GM19043 (cell line): ENCODE results near the gene IL16.
"Not testable (repeated sequence)": the region's sequence is repeated elsewhere in the genome, so short reads cannot be mapped to it uniquely, and the experiment has no call there.

ENCODE experiments used
- ATAC-seq: cut with Tn5 transposase; IDR thresholded peaks from one replicate; pipeline ENCODE4 v1.9.1; 2021; ENCODE audit warnings: low read depth; ENCODE audit not compliant: unreplicated experiment

The IL16 gene

DNA sequence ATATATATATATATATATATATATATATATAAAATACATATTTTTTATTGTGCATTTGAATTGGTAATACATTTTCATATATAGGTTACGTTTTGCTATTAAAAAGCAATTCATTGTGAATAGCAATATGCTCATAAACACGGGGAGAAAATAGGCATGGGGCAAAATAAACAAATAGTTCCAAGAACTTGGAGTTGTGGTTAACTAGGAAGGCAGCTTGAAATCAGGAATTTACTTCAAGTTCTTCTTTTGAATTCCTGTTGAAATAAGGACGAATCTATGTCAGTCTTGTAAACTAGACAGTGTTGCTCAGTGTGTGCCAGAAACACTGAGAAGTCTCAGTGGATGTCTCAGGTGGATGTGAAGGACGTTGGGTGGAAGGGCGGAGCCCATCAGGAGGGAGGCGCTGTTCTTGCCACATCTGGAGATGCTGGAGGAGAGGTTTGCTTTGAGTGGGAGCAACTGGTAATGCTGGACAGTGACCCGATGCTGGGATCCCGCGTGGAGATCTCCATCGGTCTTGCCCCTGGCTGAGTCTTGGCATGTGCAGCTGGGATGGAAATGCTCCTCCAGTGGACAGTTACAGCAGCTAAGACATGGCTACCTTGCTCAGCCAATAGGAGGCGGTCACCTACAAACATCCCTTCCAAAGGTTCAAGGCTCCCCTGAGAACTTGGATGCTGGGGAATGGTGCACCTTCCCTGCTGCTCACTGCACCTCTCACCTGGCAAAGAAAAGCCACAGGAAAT is 2.5 kb downstream of the IL16 start:
- no peak for ATAC-seq

DNA sequence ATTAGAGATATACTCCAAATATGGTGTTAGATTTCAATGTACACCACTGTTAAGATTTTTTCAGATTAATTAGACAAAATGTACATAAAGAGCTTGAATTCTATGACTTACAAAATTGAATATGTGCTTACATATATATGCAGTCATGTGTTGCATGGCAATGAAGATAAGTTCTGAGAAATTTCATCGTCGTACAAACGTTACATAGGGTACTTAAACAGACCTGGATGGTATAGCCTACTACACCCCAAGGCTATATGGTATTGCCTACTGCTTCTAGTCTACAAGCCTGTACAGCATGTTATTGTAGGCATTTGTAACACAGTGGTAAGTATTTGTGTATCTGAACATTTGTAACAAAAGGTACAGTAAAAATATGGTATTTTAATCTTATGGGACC is 9.3 kb downstream of the IL16 start:
- no peak for ATAC-seq

GRCh38 chr15:81207987-81208386 is 11.3 kb downstream of the IL16 start:
- not testable (repeated sequence) for ATAC-seq

- ATAC-seq = no peak
Measured at GRCh38 chr15:81209635-81210034, 13.0 kb downstream of the IL16 start.

- ATAC-seq = no peak
Measured at GRCh38 chr15:81211376-81211775, 14.7 kb downstream of the IL16 start.

DNA sequence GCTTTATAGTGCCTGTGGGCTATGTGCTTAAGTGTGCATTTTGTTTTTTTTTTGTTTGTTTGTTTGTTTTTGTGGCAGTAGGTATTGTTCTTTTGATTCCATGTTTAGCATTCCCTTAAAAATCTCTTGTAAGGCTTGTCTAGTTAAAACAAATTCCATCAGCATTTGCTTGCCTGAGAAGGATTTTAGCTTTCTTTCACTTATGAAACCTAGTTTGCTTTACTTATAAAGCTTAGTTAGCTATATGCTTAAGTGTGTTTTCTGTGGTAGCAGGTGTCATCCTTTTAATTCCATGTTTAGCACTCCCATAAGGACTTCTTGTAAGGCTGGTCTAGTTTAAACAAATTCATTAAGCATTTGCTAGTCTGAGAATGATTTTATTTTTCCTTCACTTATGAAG is 17.3 kb downstream of the IL16 start:
- no peak for ATAC-seq

DNA sequence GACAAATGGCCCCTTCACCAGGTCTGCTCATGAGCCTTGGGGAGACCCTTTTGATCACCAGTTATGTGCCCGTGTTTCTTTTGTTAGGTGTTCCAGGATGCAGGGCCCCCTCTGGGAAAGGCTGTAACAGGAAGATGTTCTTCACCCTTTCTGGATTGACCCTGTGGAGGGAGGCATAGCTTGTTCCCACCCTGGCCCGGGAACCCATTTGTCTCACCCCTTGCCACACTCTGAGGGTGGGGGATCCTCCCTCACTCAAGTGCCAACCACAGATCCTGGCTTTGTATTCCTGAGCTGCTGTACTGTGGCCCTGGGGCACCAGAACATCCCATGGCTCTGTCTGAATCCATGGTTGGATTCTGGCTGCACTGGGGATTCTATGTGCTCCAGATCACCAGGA is 18.9 kb downstream of the IL16 start:
- no peak for ATAC-seq

GRCh38 chr15:81215983-81216382 is 19.3 kb downstream of the IL16 start:
- ATAC-seq = no peak

- ATAC-seq = no peak
Measured at GRCh38 chr15:81216422-81216821, 19.7 kb downstream of the IL16 start.

DNA sequence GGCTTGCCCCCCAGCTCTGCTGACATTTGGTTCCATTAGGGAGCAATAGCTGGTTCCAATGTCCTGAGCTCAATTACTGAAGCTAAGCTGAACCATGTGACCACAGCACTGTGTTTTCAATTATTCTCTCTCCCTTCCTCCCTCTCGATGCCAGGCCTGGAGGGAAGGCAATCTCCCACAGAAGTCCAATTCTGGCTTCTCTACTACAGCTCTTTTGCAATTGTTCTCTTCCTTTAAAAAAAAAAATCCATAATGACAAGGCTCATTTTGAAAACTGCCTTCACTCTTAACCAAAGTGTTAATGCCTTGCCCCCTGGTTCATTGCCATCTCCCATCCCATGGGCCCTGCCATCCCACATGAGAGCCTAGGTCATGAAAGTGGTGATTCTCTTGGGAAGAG is 24.8 kb downstream of the IL16 start:
- ATAC-seq = no peak

- ATAC-seq = no peak
Measured at GRCh38 chr15:81222007-81222406, 25.3 kb downstream of the IL16 start.

DNA sequence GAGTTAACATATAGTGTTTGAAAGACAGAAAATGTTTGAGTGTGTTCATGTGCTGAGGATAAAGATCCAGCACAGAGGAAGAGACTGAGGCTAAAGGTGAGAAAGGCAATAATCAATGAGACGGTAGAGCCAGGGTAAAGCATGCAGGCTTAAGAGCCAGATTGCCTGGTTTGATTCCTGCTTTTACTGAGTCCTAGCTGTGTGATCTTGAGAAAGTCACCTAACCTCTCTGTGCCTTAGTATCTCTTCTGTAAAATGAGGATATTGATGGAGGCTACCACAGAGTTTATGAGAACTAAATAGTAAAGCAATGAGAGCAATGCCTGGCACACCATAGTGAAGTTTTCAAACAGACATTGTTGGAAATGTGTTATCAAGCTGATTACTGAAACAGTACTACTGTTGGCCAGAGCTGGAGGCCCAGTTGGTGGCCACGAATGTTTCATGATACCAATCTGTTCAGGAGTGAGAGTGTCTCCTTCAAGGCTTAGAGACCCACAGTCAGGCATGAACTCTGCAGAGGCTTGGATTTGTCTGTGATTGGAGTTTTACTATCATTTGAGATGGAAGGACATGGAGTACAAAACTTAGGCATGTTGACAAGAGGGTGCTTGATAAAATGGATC is 26.8 kb downstream of the IL16 start:
- ATAC-seq = no peak

DNA sequence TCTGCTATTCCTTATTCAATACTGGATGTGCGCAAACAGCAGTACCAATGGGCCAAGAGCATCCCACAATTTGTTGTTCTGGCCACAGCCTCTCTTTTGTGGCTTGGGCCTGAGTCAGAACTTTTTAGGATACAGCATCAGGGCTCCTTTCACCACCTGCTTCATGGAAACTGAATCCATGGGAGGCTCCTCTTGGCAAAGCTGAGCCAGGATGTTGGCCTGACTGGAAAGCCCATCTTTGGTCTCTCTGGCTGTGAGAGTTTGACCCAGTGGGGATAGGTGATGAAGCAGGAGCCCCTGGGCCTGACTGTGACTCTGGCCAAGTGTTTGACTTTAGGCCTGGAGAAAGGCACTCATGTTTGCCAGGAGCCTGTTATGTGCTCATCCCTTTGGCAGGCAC is 27.6 kb downstream of the IL16 start:
- ATAC-seq = no peak

- no peak for ATAC-seq
Measured at GRCh38 chr15:81225161-81225671, 28.5 kb downstream of the IL16 start.

GRCh38 chr15:81227716-81228115 is 31.0 kb downstream of the IL16 start:
- ATAC-seq = no peak

GRCh38 chr15:81229586-81229985 is 32.9 kb downstream of the IL16 start:
- ATAC-seq = no peak

DNA sequence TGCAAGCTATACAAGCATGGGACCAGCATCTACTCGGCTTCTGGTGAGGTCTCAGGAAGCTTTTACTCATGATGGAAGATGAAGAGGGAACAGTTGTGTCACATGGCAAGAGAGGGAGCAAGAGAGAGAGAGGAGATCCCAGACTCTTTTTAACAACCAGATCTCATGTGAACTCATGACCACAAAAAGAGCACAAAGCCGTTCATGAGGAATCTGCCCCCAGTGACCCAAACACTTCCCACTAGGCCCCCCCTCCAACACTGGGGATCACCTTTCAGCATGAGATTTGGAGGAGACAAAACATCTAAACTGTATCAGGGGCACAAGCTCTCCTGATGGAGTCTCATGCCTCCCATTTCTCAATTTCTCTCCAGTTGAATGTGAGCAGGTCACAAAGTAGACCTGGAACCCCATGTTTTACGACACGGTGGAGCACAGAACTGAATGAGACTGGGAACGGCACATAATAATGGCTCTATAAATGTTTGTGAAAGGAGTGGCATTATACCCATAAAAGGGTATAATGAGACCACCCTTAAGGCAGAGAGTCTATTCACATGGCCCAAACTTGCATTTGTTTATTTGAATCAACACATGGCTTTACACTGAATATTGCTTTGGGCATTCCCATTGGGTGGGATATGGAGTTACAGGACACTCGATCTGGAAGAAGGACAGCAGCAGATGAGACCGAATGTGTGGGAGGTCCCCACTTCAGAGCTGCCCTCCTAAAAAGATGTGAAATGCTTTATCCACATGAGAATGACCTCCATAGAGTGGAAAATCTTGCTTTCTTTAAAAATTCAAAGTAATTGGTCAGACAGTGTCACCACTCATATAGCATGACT is 38.8 kb downstream of the IL16 start:
- no peak for ATAC-seq

- ATAC-seq = no peak
Measured at GRCh38 chr15:81239190-81239589, 42.5 kb downstream of the IL16 start.

DNA sequence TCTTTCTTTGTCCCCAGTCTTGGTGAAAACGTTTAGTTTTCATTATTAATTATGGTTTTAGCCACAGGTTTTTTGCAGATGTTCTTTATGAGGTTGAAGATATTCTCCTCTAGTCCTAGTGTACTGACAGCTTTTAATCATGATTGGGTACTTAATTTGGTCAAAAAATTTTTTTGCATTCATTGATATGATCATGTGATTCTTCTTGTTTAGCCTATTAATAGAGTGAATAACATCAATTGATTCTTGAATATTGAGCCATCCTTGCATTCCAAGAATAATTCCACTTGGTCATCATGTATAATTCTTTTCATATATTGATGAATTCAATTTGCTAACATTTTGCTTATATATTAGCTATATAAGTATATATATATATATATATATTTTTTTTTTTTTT is 46.1 kb downstream of the IL16 start:
- no peak for ATAC-seq

DNA sequence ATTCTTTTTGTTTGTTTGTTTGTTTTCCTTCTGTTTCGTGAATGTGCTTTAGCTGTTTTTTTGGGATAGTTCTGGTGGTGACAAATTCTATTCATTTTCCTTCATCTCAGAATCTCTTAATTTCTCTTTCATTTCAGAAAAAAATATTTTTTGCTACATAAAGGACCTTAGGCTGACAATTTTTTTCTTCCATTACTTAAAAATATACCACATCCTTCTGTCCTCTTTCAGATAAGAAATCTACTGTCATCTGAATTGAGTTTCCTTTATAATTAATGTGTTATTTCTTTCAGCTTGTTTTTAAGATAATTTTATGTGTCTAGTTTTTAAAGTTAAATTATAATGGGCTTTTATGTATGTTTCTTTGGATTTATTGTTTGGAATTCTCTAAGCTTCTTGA is 47.6 kb downstream of the IL16 start:
- no peak for ATAC-seq

DNA sequence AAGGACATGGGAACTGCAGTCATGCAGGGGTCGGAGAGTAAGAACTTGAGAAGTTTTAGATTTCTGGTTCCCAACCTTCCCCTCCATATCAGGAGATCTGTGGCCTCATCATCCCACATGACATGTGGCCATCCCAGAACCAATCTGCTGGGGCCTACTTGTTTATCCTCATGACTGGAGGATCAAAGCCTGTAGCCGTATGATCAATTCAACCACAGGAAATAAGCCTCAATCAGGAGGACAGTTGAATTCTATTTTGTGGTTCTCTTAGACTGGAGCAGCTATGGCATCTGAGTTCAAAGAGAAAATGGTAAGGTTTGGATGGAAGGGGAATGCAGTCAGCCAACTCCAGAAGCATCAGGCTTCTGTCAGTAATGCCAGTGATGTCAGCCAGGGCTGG is 57.2 kb downstream of the IL16 start:
- no peak for ATAC-seq
